NCI-H1105 (cell line): ENCODE data around the gene STK38.
"Not testable (repeated sequence)": the region's sequence is repeated elsewhere in the genome, so short reads cannot be mapped to it uniquely, and the experiment has no call there.

ENCODE experiments used
- DNase-seq: peaks from one replicate; lab custom pipeline; 2025; lab: John Stamatoyannopoulos, UW

The STK38 gene

GRCh38 chr6:36484736-36485135 is 62.5 kb downstream of the STK38 start:
- DNase-seq: no peak

- not testable (repeated sequence) for DNase-seq
These were observed 64.0 kb downstream of the STK38 start for GRCh38 chr6:36483326-36483725.

GRCh38 chr6:36479256-36479655 is 68.0 kb downstream of the STK38 start:
- no peak for DNase-seq

- DNase-seq: no peak
These were observed 69.2 kb downstream of the STK38 start for GRCh38 chr6:36478051-36478526.

GRCh38 chr6:36469946-36470345 is 77.3 kb downstream of the STK38 start:
- no peak for DNase-seq

GRCh38 chr6:36469148-36469661 is 78.1 kb downstream of the STK38 start:
- no peak for DNase-seq

GRCh38 chr6:36467625-36468024 is 79.7 kb downstream of the STK38 start:
- DNase-seq: no peak

- no peak for DNase-seq
These were observed 83.0 kb downstream of the STK38 start for GRCh38 chr6:36464233-36464632.

GRCh38 chr6:36463676-36464075 is 83.6 kb downstream of the STK38 start:
- DNase-seq: no peak

GRCh38 chr6:36461646-36462045 is 85.6 kb downstream of the STK38 start:
- no peak for DNase-seq

GRCh38 chr6:36460916-36461315 is 86.4 kb downstream of the STK38 start:
- no peak for DNase-seq

- DNase-seq: no peak
These were observed 87.8 kb downstream of the STK38 start for GRCh38 chr6:36459501-36459900.

- DNase-seq: no peak
These were observed 91.7 kb downstream of the STK38 start for GRCh38 chr6:36455486-36456027.

GRCh38 chr6:36452897-36453296 is 94.4 kb downstream of the STK38 start:
- DNase-seq: not testable (repeated sequence)

GRCh38 chr6:36449173-36449572 is 98.1 kb downstream of the STK38 start:
- DNase-seq: not testable (repeated sequence)

- DNase-seq: no peak
These were observed 101.7 kb downstream of the STK38 start for GRCh38 chr6:36445621-36446020.

GRCh38 chr6:36444470-36444869 is 102.8 kb downstream of the STK38 start:
- no peak for DNase-seq
